A673 (cell line): ENCODE results near the gene TMEM50A.

Experiments used
- EZH2 ChIP-seq: fragments of 200-600 bp; sonication (generic); IDR thresholded peaks from 2 replicates; pipeline ENCODE4 v1.6.1; 2017; ENCODE audit warnings: borderline replicate concordance, low read depth, mild to moderate bottlenecking, mixed read lengths, antibody characterized with exemption, low read length; ENCODE audit not compliant: poor library complexity, severe bottlenecking
- TF ChIP-seq, protein P1 (sequence below): fragments of 300-800, 200-600 bp; sonication (generic); conservative IDR thresholded peaks from 2 replicates; pipeline ENCODE4 v1.5.1; 2017; ENCODE audit warnings: low read depth, mild to moderate bottlenecking, antibody characterized with exemption, low read length, moderate library complexity, mixed read lengths

- TF ChIP-seq, protein P1, sequence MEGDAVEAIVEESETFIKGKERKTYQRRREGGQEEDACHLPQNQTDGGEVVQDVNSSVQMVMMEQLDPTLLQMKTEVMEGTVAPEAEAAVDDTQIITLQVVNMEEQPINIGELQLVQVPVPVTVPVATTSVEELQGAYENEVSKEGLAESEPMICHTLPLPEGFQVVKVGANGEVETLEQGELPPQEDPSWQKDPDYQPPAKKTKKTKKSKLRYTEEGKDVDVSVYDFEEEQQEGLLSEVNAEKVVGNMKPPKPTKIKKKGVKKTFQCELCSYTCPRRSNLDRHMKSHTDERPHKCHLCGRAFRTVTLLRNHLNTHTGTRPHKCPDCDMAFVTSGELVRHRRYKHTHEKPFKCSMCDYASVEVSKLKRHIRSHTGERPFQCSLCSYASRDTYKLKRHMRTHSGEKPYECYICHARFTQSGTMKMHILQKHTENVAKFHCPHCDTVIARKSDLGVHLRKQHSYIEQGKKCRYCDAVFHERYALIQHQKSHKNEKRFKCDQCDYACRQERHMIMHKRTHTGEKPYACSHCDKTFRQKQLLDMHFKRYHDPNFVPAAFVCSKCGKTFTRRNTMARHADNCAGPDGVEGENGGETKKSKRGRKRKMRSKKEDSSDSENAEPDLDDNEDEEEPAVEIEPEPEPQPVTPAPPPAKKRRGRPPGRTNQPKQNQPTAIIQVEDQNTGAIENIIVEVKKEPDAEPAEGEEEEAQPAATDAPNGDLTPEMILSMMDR = no peak
- no peak for TF ChIP-seq EZH2
Measured at GRCh38 chr1:25369241-25369640, 31.1 kb downstream of the TMEM50A start.
